Body of pancreas (tissue), 4 donors: Measurements from ENCODE around the gene TUBGCP6. TPM values are rescaled to one million over a fixed set of nuclear protein-coding genes. Genes with fewer than 3 reads are reported as not detected.

ENCODE experiments used
- ATAC-seq: fragments of 150-250 bp; one replicate; pipeline ENCODE4 v1.9.1; 2016
- DNase-seq, 4 donors: peaks; one replicate each; pipeline ENCODE4 v3.0.0-alpha.2; 2019
- H3K27ac ChIP-seq, 4 donors: fragments of 200-600 bp; sonication (generic); 1 replicate in 3 of 4; 2 replicates in 1 of 4; pipeline versions ENCODE4 v1.5.1 to v1.6.1; 2016 to 2019; ENCODE audit warnings: mild to moderate bottlenecking in 1 of 4, mixed read lengths in 1 of 4, moderate library complexity in 1 of 4
- H3K27me3 ChIP-seq, 2 donors: fragments of 200-600 bp; sonication (generic); one replicate each; pipeline ENCODE4 v1.6.0; 2016; ENCODE audit warnings: mild to moderate bottlenecking in 1 of 2
- H3K36me3 ChIP-seq, 2 donors: fragments of 200-600 bp; sonication (generic); replicated peaks in 1 of 2; 2 replicates each; pipeline ENCODE4 v1.5.1; 2016; ENCODE audit warnings: low read depth in 2 of 2; ENCODE audit not compliant: insufficient read depth in 1 of 2
- H3K4me1 ChIP-seq: fragments of 200-600 bp; sonication (generic); one replicate; pipeline ENCODE4 v1.6.0; 2016
- H3K4me3 ChIP-seq, 2 donors: fragments of 200-600 bp; sonication (generic); 1 replicate in 1 of 2; 2 replicates in 1 of 2; pipeline ENCODE4 v1.5.1; 2016 to 2019
- H3K9me3 ChIP-seq, 3 donors: fragments of 200-600 bp; sonication (generic); 1 replicate in 2 of 3; 2 replicates in 1 of 3; pipeline ENCODE4 v1.5.1; 2016
- POLR2A ChIP-seq, 3 donors: fragments of 450-650 bp; IDR thresholded peaks; one replicate each; pipeline ENCODE4 v1.6.1; 2016; ENCODE audit warnings: antibody characterized with exemption in 3 of 3, mild to moderate bottlenecking in 2 of 3
- WGBS, 2 donors: methylation state at CpG; one replicate each; pipeline ENCODE4 v1.1.5; 2017; 5-methylcytosine and 5-hydroxymethylcytosine counted together
- intact Hi-C: fragments of 100-400 bp; cut with DNase I; formaldehyde crosslinking; loops from one replicate; pipeline ENCODE4 v1.15.1; 2023
- total RNA-seq, 2 donors: library from RNA; depleted of rRNA; stranded (reverse); fragments of >200 nt; gene quantifications; one replicate each; pipeline ENCODE4 v1.1.0, GENCODE V29; 2016
- TF ChIP-seq, protein P1 (sequence below), 7 experiments: fragments of 450-650 bp in 4 of 7; fragments of 200-600 bp in 3 of 7; sonication (generic) in 3 of 7; IDR thresholded peaks; one replicate each; pipeline ENCODE4 v1.5.1; 2016 to 2019; ENCODE audit warnings: antibody characterized with exemption in 7 of 7

Gene TUBGCP6
- total RNA-seq, 2 donors from 2014 or later, result 61.2 to 121 TPM

DNA sequence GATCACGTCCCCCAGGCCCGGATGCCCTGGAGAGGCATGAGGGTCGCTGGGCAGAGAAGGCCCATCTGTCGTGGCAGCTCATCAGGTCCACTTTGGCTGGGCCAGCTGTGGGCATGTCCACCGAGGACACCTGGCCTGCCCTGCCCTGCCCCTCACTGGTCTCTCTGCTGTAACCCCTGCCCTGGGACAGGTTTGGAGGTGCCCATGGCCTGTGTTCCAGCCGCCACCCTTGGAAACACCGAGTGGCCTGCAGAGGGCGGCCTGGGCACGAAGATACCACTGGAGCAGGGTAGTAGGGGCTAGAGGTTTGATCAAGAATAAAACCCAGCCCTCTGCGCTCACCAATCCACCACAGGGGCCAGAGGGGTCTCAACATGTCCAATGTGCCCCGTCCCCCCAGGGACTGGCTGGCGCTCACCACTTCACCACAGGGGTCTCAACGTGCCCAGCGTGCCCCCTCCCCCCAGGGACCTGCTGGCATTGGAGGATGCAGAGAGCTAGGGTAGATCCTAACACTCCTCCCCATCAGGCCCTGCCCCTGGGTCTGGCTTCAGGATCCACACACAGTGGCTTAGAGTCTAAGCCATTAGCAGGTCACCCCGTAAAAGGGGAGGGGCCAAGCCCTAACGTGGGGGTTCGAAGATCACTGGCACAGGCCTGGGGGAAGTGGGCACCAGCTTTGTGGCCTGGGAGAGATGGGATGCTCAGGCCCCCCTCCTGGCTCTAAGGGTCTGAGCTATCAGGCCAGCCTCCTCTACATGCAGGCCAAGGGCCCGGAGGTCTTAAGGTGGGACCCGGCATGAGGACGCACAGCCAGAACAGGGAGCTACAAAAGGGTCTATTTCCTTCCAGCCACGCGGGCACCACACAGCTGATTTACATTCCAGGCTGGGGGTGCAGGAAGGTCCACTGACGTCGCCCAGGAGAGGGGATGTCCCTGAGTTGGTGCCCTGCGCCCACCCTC, 7.5 kb upstream of the TUBGCP6 start:
- Histone ChIP-seq H3K9me3 (no peaks in the 10 kb centered on the region), H3K36me3 (no peaks in the 10 kb centered on the region), H3K27me3 (no peaks in the 10 kb centered on the region), H3K4me3 (no peak overlapping the region), H3K4me1 (peaks cover 30% of the 10 kb centered on the region), H3K27ac (peak overlapping the region in 3 of 4 donors; percentile 52 to 72 (median 72))
- ATAC-seq (peak; percentile 77), DNase-seq (peak; percentile 79 to 84 (median 81))
- intact Hi-C loops, result no loop called here
- 43 to 55% methylated on average over 8 to 24 of the region's 25 CpGs for WGBS, 2 donors
- no peak for TF ChIP-seq POLR2A (IDR thresholded peaks at IDR 0.05)
- TF ChIP-seq, protein P1, sequence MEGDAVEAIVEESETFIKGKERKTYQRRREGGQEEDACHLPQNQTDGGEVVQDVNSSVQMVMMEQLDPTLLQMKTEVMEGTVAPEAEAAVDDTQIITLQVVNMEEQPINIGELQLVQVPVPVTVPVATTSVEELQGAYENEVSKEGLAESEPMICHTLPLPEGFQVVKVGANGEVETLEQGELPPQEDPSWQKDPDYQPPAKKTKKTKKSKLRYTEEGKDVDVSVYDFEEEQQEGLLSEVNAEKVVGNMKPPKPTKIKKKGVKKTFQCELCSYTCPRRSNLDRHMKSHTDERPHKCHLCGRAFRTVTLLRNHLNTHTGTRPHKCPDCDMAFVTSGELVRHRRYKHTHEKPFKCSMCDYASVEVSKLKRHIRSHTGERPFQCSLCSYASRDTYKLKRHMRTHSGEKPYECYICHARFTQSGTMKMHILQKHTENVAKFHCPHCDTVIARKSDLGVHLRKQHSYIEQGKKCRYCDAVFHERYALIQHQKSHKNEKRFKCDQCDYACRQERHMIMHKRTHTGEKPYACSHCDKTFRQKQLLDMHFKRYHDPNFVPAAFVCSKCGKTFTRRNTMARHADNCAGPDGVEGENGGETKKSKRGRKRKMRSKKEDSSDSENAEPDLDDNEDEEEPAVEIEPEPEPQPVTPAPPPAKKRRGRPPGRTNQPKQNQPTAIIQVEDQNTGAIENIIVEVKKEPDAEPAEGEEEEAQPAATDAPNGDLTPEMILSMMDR (IDR thresholded peaks at IDR 0.05), result peak; percentile 49 to 82 (median 76)

DNA sequence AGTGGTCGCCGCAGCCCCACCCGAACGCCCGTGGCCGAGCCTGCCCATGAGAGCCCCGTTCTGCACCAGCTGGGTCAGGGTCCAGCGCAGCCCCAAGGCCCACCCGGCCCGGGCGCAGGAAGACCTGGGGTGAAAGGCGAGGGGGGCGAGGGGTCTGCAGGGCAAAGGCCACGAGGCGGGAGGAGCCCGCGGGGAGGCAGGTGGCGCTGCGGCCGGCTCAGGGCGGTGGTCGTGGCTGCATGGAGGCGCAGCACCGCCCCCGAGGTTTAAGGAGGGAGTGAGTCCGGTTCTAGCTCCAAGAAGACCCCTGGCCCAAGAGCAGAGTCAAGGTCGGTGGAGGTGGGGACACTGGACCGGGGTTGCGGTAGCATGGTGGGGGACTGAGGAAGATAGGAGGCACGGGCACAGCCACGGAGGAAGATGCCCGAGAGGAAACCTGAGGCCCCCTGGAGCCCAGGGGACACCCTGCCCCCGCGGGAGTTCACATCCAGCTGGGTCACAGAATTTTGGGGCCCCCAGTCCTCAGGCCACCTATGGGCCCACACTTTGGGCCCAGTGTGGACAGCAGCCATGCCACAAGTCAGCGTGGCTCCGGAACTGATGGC, 6.8 kb upstream of the TUBGCP6 start:
- intact Hi-C loops, result no loop called here
- H3K9me3 ChIP-seq, result no peaks in the 10 kb centered on the region

DNA sequence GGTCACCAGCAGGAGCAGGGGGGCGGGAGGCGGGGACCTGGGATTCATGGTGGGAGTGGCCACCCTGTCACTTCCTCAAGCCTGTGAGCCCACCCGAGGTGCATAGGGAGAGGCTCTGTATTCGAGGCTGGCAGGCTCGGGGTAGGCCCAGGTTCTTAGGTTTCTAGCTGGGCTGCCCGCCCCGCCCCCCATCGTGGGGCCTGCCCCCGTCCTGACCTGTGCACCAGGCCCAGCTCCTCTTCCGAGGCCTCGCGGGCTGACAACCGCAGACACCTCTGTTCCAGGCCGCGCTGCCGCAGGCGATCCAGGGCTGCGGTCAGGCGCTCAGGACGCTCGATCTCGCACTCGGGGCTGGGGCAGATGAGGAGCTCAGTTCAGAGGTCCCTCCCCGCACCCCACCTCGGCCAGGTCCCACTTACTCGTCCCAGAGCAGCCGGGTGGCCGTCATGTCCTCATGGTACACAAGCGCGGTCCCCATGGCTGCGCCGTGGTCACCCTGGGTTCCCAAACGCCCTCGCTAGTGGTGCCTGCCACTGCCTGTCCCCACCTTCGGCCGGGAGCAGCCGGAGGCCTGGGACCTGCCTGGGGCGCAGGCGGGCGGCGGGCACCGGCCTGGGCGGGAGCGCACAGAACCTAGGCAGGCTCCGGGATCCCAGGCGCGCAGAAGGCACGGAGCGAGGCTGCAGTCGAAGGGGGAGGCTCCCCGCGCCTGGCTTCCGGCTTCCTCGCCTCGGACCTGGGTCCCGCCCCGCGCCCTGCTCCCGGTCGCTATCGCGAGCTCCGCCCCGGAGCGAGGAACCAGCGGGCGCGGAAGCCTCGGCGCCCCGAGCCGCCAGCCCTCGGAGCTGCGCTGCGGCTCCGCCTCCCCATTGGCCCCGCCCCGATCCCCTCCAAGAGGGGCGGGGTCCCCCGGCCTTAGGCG, 6.0 kb upstream of the TUBGCP6 start, which contains the start of gene HDAC10:
HDAC10 (minus strand) TSS at position 711 of the 922 bp plus-strand sequence; CDS start at position 478, 233 bp downstream.
- Histone ChIP-seq H3K4me3 (peak within 1 kb of the TSS; percentile 44 to 80), H3K9me3 (no peaks in the 10 kb centered on the region), H3K27me3 (no peaks in the 10 kb centered on the region), H3K27ac (peak within 1 kb of the TSS; percentile 15 to 72 (median 62)), H3K36me3 (no peaks in the 10 kb centered on the region), H3K4me1 (peaks cover 35% of the 10 kb centered on the region)
- DNase-seq (peak; percentile 80 to 86 (median 84)), ATAC-seq (peak; percentile 84)
- TF ChIP-seq, protein P1 (IDR thresholded peaks at IDR 0.05), result no peak
- peak; percentile 27 to 67 (median 67) for TF ChIP-seq POLR2A (IDR thresholded peaks at IDR 0.05)
- 1 to 4% methylated on average over 24 to 57 of the region's 81 CpGs for WGBS, 2 donors
- intact Hi-C loops, result no loop called here

More for the DNA sequence above, 6.8 kb upstream of the TUBGCP6 start:
- no peaks in the 10 kb centered on the region for H3K36me3 ChIP-seq
- 14 to 15% methylated on average over 24 to 30 of the region's 36 CpGs for WGBS, 2 donors
- no peaks in the 10 kb centered on the region for H3K27me3 ChIP-seq
- peaks cover 30% of the 10 kb centered on the region for H3K4me1 ChIP-seq
- H3K4me3 ChIP-seq, result peak overlapping the region in 1 of 2 donors; percentile 80
- ATAC-seq (peak; percentile 1), DNase-seq (no peak)
- H3K27ac ChIP-seq, result peak overlapping the region; percentile 15 to 72 (median 62)
- TF ChIP-seq, protein P1 (IDR thresholded peaks at IDR 0.05), result no peak
- TF ChIP-seq POLR2A (IDR thresholded peaks at IDR 0.05), result no peak

DNA sequence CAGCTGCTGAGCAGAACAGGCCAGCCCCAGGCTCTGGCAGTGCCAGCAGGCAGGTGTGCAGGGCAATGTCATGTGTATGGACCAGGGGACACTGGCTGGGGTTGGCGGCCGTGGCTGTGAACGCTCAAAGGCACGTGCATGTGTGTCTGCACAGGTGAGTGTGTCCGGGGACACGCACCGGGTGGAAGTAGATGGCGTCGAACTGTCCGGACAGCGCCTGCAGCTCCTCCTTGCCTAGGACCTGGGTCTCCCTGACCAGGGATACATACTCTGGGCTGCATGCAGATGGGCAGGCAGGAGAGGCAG, 5.4 kb upstream of the TUBGCP6 start:
- no peaks in the 10 kb centered on the region for H3K36me3 ChIP-seq
- intact Hi-C loops, result no loop called here
- no peaks in the 10 kb centered on the region for H3K27me3 ChIP-seq
- no peak for DNase-seq
- no peak for ATAC-seq
- TF ChIP-seq POLR2A (IDR thresholded peaks at IDR 0.05), result no peak
- TF ChIP-seq, protein P1 (IDR thresholded peaks at IDR 0.05), result no peak
- 57 to 85% methylated on average over 5 to 11 of the region's 11 CpGs for WGBS, 2 donors
- H3K4me3 ChIP-seq, result peak overlapping the region in 1 of 2 donors; percentile 44
- peaks cover 40% of the 10 kb centered on the region for H3K4me1 ChIP-seq
- H3K27ac ChIP-seq, result no peak overlapping the region
- H3K9me3 ChIP-seq, result no peaks in the 10 kb centered on the region
